Measurements from ENCODE around the gene ITGBL1. TPM values are rescaled to one million over a fixed set of nuclear protein-coding genes. Genes with fewer than 3 reads are reported as not detected.

Gene ITGBL1
- total RNA-seq, 3 donors from 2014 or later (not counting 1 experiment from before 2014, with no cell fraction given): not detected

- peak overlapping the region; percentile 82 to 91 for H3K27ac Mint-ChIP-seq
- DNase-seq: peak in 1 of 2 donors; percentile 25
- H3K4me3 ChIP-seq (ENCODE audit: low read length): no peak overlapping the region
Measured at GRCh38 chr13:101624210-101624922, 171.9 kb downstream of the ITGBL1 start.

GRCh38 chr13:101624981-101625380 lies 172.5 kb downstream of the ITGBL1 start:
- Histone ChIP-seq H3K4me3 (ENCODE audit: low read length) (no peak overlapping the region), H3K4me1 (ENCODE audit: control insufficient read depth, insufficient read depth, low read length) (peaks cover 10% of the 10 kb centered on the region), H3K9me3 (ENCODE audit: control insufficient read depth, insufficient read depth, low read length) (no peaks in the 10 kb centered on the region), H3K27ac (ENCODE audit: low read length) (no peak overlapping the region), H3K36me3 (ENCODE audit: control insufficient read depth, insufficient read depth, low read length) (no peaks in the 10 kb centered on the region), H3K27me3 (ENCODE audit: control insufficient read depth, insufficient read depth, low read length) (no peaks in the 10 kb centered on the region)
- Mint-ChIP-seq H3K4me1 (peaks cover 24 to 32% of the 10 kb centered on the region in 2 donors), H3K27me3 (ENCODE audit: low read depth in 2 of 2) (no peaks in the 10 kb centered on the region), H3K9me3 (no peaks in the 10 kb centered on the region), H3K36me3 (no peaks in the 10 kb centered on the region), H3K27ac (peak overlapping the region; percentile 82 to 91), H3K4me3 (peak overlapping the region; percentile 77)
- ATAC-seq: no peak
- intact Hi-C loops (cut with micrococcal nuclease): no loop called here
- DNase-seq: peak in 1 of 2 donors; percentile 19
- WGBS (ENCODE audit: insufficient coverage): 69% methylated on average over 3 of the region's 3 CpGs
- TF ChIP-seq, protein P1, sequence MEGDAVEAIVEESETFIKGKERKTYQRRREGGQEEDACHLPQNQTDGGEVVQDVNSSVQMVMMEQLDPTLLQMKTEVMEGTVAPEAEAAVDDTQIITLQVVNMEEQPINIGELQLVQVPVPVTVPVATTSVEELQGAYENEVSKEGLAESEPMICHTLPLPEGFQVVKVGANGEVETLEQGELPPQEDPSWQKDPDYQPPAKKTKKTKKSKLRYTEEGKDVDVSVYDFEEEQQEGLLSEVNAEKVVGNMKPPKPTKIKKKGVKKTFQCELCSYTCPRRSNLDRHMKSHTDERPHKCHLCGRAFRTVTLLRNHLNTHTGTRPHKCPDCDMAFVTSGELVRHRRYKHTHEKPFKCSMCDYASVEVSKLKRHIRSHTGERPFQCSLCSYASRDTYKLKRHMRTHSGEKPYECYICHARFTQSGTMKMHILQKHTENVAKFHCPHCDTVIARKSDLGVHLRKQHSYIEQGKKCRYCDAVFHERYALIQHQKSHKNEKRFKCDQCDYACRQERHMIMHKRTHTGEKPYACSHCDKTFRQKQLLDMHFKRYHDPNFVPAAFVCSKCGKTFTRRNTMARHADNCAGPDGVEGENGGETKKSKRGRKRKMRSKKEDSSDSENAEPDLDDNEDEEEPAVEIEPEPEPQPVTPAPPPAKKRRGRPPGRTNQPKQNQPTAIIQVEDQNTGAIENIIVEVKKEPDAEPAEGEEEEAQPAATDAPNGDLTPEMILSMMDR (IDR thresholded peaks at IDR 0.05): no peak

More at GRCh38 chr13:101624210-101624922, 171.9 kb downstream of the ITGBL1 start:
- intact Hi-C loops (cut with micrococcal nuclease): no loop called here
- H3K27me3 Mint-ChIP-seq (ENCODE audit: low read depth in 2 of 2): no peaks in the 10 kb centered on the region
- Histone ChIP-seq H3K4me1 (ENCODE audit: control insufficient read depth, insufficient read depth, low read length) (peaks cover 10% of the 10 kb centered on the region), H3K27me3 (ENCODE audit: control insufficient read depth, insufficient read depth, low read length) (no peaks in the 10 kb centered on the region), H3K9me3 (ENCODE audit: control insufficient read depth, insufficient read depth, low read length) (no peaks in the 10 kb centered on the region), H3K27ac (ENCODE audit: low read length) (peak overlapping the region; percentile 78), H3K36me3 (ENCODE audit: control insufficient read depth, insufficient read depth, low read length) (no peaks in the 10 kb centered on the region)
- no peaks in the 10 kb centered on the region for H3K36me3 Mint-ChIP-seq
- WGBS (ENCODE audit: insufficient coverage): 30% methylated on average over 6 of the region's 8 CpGs
- peak in 2 of 3 donors; percentile 46 to 57 for ATAC-seq
- no peaks in the 10 kb centered on the region for H3K9me3 Mint-ChIP-seq
- peak overlapping the region; percentile 77 for H3K4me3 Mint-ChIP-seq
- TF ChIP-seq, protein P1 (IDR thresholded peaks at IDR 0.05): no peak
- peaks cover 24 to 32% of the 10 kb centered on the region in 2 donors for H3K4me1 Mint-ChIP-seq

DNA sequence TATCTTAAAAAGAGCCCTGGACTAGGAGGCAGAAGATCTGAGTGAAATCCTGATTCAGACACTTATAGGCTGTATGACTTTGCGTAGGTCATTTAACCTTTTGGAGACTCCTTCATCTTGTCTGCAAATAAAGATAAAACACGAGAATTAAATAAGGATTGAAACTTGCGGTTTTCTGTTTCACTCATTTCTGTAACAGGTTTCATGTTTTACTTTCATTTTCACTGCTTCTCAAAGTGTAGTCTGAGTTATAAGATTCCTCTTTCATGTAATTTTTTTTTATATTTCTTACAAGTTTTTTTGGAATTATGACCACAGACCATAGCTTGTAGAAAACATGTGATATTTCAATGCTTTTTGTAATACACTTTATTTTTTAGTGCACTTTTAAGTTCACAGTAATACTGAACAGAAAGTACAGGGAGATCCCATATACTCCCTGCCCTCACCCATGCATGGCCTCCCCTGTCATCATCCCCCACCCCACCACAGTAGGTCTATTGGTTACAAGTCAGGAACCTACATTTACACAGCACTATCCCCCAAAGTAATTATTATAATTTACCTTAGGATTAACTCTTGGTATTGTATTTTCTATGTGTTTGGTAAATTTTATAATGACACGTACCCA lies 174.6 kb downstream of the ITGBL1 start:
- Mint-ChIP-seq H3K27me3 (ENCODE audit: low read depth in 2 of 2) (peaks cover 0 to 9% of the 10 kb centered on the region in 2 donors), H3K36me3 (no peaks in the 10 kb centered on the region), H3K4me1 (peaks cover 24 to 32% of the 10 kb centered on the region in 2 donors), H3K4me3 (peak overlapping the region; percentile 75), H3K9me3 (no peaks in the 10 kb centered on the region), H3K27ac (peak overlapping the region; percentile 82 to 85)
- Histone ChIP-seq H3K9me3 (ENCODE audit: control insufficient read depth, insufficient read depth, low read length) (no peaks in the 10 kb centered on the region), H3K36me3 (ENCODE audit: control insufficient read depth, insufficient read depth, low read length) (no peaks in the 10 kb centered on the region), H3K4me1 (ENCODE audit: control insufficient read depth, insufficient read depth, low read length) (peaks cover 10% of the 10 kb centered on the region), H3K27me3 (ENCODE audit: control insufficient read depth, insufficient read depth, low read length) (no peaks in the 10 kb centered on the region), H3K27ac (ENCODE audit: low read length) (peak overlapping the region; percentile 67), H3K4me3 (ENCODE audit: low read length) (peak overlapping the region; percentile 33)
- TF ChIP-seq, protein P1 (IDR thresholded peaks at IDR 0.05): no peak
- DNase-seq (peak in 1 of 2 donors; percentile 49), ATAC-seq (peak; percentile 67 to 79 (median 75))
- intact Hi-C loops (cut with micrococcal nuclease): no loop called here
- WGBS (ENCODE audit: insufficient coverage): 0% methylated on average over 2 of the region's 4 CpGs
